ENCODE measurements around the gene KISS1.

GRCh38 chr1:204192046-204192445, 4.2 kb downstream of the KISS1 start:
- TF ChIP-seq CTCF (IDR thresholded peaks at IDR 0.05): no peak
- TF ChIP-seq POLR2A (IDR thresholded peaks at IDR 0.05): no peak
- no peak for TF ChIP-seq EP300 (IDR thresholded peaks at IDR 0.05; ENCODE audit: low read depth)
- TF ChIP-seq POLR2AphosphoS5 (IDR thresholded peaks at IDR 0.05): no peak

Measured in transverse colon (tissue), 4 donors.